Spinal cord (tissue), 10 donors: ENCODE results near the gene EVI5L. TPM values are rescaled to one million over a fixed set of nuclear protein-coding genes. Genes with fewer than 3 reads are reported as not detected.

Source experiments
- DNase-seq, 6 donors: peaks; one replicate each; pipeline versions ENCODE4 v3.0.0 to v3.0.0-alpha.2; 2013 to 2015; ENCODE audit warnings: low spot score in 6 of 6, low read depth in 4 of 6
- H3K27ac ChIP-seq: one replicate; pipeline ENCODE4 v1.5.1; 2013; ENCODE audit warnings: low read depth, low read length, control low read depth
- H3K27me3 ChIP-seq: one replicate; pipeline ENCODE4 v1.6.1; 2013; ENCODE audit warnings: low read length; ENCODE audit not compliant: control insufficient read depth, insufficient read depth
- H3K36me3 ChIP-seq: one replicate; pipeline ENCODE4 v1.6.1; 2013; ENCODE audit warnings: low read length; ENCODE audit not compliant: control insufficient read depth, insufficient read depth
- H3K4me1 ChIP-seq: one replicate; pipeline ENCODE4 v1.6.1; 2013; ENCODE audit warnings: low read length; ENCODE audit not compliant: control insufficient read depth, insufficient read depth
- H3K4me3 ChIP-seq: one replicate; pipeline ENCODE4 v1.5.1; 2013; ENCODE audit warnings: low read depth, low read length, control low read depth
- H3K9me3 ChIP-seq: one replicate; pipeline ENCODE4 v1.6.1; 2013; ENCODE audit warnings: low read length; ENCODE audit not compliant: control insufficient read depth, insufficient read depth
- WGBS: methylation state at CpG from one replicate; pipeline ENCODE4 v1.1.5; 2013; ENCODE audit warnings: missing lambda C conversion rate; ENCODE audit not compliant: insufficient coverage; 5-methylcytosine and 5-hydroxymethylcytosine counted together
- polyA plus RNA-seq, 2 donors: library from polyadenylated mRNA; unstranded; fragments of 120-200 nt; gene quantifications; one replicate each; pipeline ENCODE4 v1.2.1, GENCODE V29; 2013; ENCODE audit not compliant: insufficient read length in 2 of 2
- total RNA-seq, 2 donors: library from RNA; depleted of rRNA in 1 of 2; stranded (reverse); fragments of 120-200 nt in 1 of 2; fragments of >200 nt in 1 of 2; gene quantifications; one replicate each; pipeline versions ENCODE4 v1.2.3 to v1.2.4, GENCODE V29; 2013 to 2014
- donor health status: healthy.

The EVI5L gene
- total and polyA plus RNA-seq, 4 donors: 28.4 to 110 (median 67.8) TPM

- Histone ChIP-seq H3K4me3 (peak overlapping the region; percentile 52), H3K9me3 (no peaks in the 10 kb centered on the region), H3K4me1 (peaks cover 44% of the 10 kb centered on the region), H3K27ac (no peak overlapping the region), H3K27me3 (peaks cover 6% of the 10 kb centered on the region), H3K36me3 (peaks cover 29% of the 10 kb centered on the region)
- 51% methylated on average over 8 of the region's 12 CpGs for WGBS
- DNase-seq: no peak
These were observed 44.9 kb downstream of the EVI5L start for GRCh38 chr19:7874897-7875273.

GRCh38 chr19:7877249-7877836 lies 47.3 kb downstream of the EVI5L start:
- Histone ChIP-seq H3K27ac (no peak overlapping the region), H3K4me1 (peaks cover 24% of the 10 kb centered on the region), H3K27me3 (peaks cover 6% of the 10 kb centered on the region), H3K4me3 (no peak overlapping the region), H3K9me3 (no peaks in the 10 kb centered on the region), H3K36me3 (peaks cover 10% of the 10 kb centered on the region)
- DNase-seq: no peak
- WGBS: 100% methylated on average over 3 of the region's 6 CpGs

DNA sequence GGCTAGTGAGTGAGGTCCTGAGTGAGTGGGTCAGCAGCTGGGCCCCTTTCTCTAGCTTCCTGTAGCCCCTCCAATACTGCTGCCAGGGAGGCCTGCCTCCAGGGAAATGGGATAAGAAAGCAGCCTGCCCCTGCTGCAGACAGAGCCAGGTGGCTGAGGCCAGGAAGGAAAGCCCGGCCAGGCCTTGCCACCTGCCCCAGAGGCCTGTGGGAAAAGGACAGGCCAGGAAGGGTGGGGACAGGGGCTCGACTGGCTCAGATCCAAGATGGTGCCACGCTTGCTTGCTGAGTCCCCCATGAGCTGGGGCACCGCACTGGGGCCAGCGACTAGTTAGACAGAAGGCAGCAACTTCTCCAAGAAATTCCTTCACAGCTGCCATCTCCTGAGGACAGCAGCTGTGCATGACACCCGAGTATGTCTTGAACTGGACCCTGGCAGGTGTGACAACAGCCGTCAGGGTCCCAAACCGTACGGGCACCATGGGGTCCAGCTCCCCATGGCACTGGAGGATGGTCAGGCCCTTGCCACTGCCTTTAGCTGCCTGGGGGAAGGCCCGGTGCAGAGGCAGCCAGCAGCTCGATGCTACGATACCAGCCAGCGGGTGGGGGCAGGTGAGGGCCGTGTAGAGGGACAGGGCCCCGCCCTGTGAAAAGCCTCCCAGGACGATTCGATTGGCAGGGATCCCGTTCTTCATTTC lies 49.2 kb downstream of the EVI5L start:
- Histone ChIP-seq H3K27ac (no peak overlapping the region), H3K36me3 (no peaks in the 10 kb centered on the region), H3K4me1 (peaks cover 8% of the 10 kb centered on the region), H3K9me3 (no peaks in the 10 kb centered on the region), H3K27me3 (no peaks in the 10 kb centered on the region), H3K4me3 (no peak overlapping the region)
- WGBS: 80% methylated on average over 17 of the region's 18 CpGs
- DNase-seq: no peak

GRCh38 chr19:7879836-7880235 lies 49.8 kb downstream of the EVI5L start:
- H3K27me3 ChIP-seq: no peaks in the 10 kb centered on the region
- no peak overlapping the region for H3K4me3 ChIP-seq
- peaks cover 2% of the 10 kb centered on the region for H3K4me1 ChIP-seq
- no peak for DNase-seq
- WGBS: 78% methylated on average over 8 of the region's 19 CpGs
- no peaks in the 10 kb centered on the region for H3K9me3 ChIP-seq
- H3K27ac ChIP-seq: no peak overlapping the region
- H3K36me3 ChIP-seq: no peaks in the 10 kb centered on the region

GRCh38 chr19:7881910-7882309 lies 51.9 kb downstream of the EVI5L start:
- Histone ChIP-seq H3K36me3 (no peaks in the 10 kb centered on the region), H3K27ac (no peak overlapping the region), H3K27me3 (no peaks in the 10 kb centered on the region), H3K9me3 (no peaks in the 10 kb centered on the region), H3K4me1 (no peaks in the 10 kb centered on the region), H3K4me3 (no peak overlapping the region)
- DNase-seq: no peak
- WGBS: 94% methylated on average over 3 of the region's 3 CpGs

DNA sequence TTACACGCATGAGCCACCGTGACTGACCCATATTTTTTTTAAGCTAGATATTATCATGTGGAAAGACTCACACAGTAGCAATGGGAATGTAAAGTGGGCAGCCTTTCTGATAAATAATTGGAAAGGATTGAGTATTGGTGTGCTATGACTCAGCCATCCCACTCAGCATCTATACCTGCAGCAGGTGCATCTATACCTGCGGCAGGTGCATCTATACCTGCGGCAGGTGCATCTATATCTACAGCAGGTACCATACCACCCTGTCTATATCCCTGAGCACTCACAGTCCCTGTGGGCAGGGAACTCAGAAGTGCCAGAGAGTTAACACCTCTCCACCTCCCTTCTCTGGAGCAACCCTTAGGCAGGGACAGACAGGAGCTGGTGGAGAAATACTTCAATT lies 53.1 kb downstream of the EVI5L start:
- Histone ChIP-seq H3K27ac (no peak overlapping the region), H3K4me1 (no peaks in the 10 kb centered on the region)
- WGBS: 100% methylated on average over 2 of the region's 4 CpGs

GRCh38 chr19:7883796-7884570 lies 54.0 kb downstream of the EVI5L start:
- Histone ChIP-seq H3K4me3 (no peak overlapping the region), H3K27me3 (peaks cover 19% of the 10 kb centered on the region), H3K9me3 (no peaks in the 10 kb centered on the region), H3K4me1 (peaks cover 4% of the 10 kb centered on the region), H3K27ac (no peak overlapping the region), H3K36me3 (no peaks in the 10 kb centered on the region)
- WGBS: 80% methylated on average over 1 of the region's 2 CpGs
- no peak for DNase-seq

More for the DNA sequence above, 53.1 kb downstream of the EVI5L start:
- Histone ChIP-seq H3K27me3 (peaks cover 10% of the 10 kb centered on the region), H3K4me3 (no peak overlapping the region), H3K36me3 (no peaks in the 10 kb centered on the region), H3K9me3 (no peaks in the 10 kb centered on the region)
- DNase-seq: no peak

DNA sequence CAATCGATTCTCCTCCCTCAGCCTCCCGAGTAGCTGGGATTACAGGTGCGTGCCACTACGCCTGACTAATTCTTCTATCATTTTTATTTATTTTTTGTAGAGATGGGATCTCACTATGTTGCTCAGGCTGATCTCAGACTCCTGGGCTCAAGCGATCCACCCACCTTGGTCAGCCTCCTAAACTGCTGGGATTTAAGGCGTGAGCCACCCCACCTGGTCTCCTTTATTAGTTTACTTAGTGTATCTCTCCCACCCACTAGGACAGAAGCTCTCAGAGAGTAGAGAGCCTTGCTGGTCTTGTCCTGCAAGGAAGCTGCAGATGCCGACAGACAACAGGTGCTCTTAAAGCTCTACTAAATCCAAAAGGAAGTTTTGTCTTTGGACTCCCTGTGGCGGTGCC lies 55.8 kb downstream of the EVI5L start:
- WGBS: 76% methylated on average over 5 of the region's 8 CpGs
- peaks cover 4% of the 10 kb centered on the region for H3K4me1 ChIP-seq
- H3K4me3 ChIP-seq: no peak overlapping the region
- no peak overlapping the region for H3K27ac ChIP-seq
- H3K9me3 ChIP-seq: no peaks in the 10 kb centered on the region
- no peaks in the 10 kb centered on the region for H3K36me3 ChIP-seq
- peaks cover 19% of the 10 kb centered on the region for H3K27me3 ChIP-seq
- no peak for DNase-seq

- H3K27me3 ChIP-seq: peaks cover 19% of the 10 kb centered on the region
These were observed 57.6 kb downstream of the EVI5L start for GRCh38 chr19:7887408-7888144.

More at GRCh38 chr19:7887408-7888144, 57.6 kb downstream of the EVI5L start:
- DNase-seq: no peak
- Histone ChIP-seq H3K27ac (no peak overlapping the region), H3K9me3 (no peaks in the 10 kb centered on the region), H3K36me3 (no peaks in the 10 kb centered on the region), H3K4me1 (peaks cover 4% of the 10 kb centered on the region), H3K4me3 (no peak overlapping the region)
- 77% methylated on average over 14 of the region's 16 CpGs for WGBS
